ENCODE results near the gene GPA33. TPM values are rescaled to one million over a fixed set of nuclear protein-coding genes. Genes with fewer than 3 reads are reported as not detected.

GPA33 gene
- total RNA-seq, 2 experiments from 2014 or later: not detected

DNA sequence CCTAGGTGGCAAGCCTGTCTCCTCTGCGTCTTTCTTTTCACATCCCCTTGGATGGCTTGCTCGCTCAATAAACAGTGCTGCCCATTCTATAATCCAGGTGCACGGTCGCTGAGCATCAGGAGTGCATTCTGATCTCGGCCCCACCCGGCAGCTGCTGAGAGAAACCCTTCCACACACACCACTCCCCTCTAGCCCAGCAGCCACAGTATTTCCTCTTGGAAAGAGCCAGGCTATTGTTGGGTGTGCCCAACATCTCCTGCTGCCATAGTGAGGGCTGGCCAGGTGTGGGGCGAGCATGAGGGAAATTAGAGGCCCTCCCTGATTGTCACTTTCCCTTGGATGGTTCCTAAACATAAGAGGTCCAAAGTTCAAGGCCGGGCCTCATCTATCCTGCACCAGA is 24.7 kb downstream of the GPA33 start:
- no peak for DNase-seq (ENCODE audit: low spot score)
- H2AFZ ChIP-seq (ENCODE audit: low read length): no peak overlapping the region
- no peaks in the 10 kb centered on the region for H3K9me3 ChIP-seq (ENCODE audit: low read length)
- H4K20me1 ChIP-seq (ENCODE audit: insufficient read depth, low read length): no peaks in the 10 kb centered on the region
- intact Hi-C loops (cut with micrococcal nuclease; ENCODE audit: unreplicated experiment): no loop called here
- ChIA-PET CTCF (ENCODE audit: unreplicated experiment) (interaction anchor here (1.0 kb wide), 1 partner anchor 156 kb away, joined by 3 read pairs; no protein-coding TSS in a partner anchor), POLR2A (no interaction called here)
- H3K4me1 ChIP-seq (ENCODE audit: insufficient read depth, low read length, poor library complexity, severe bottlenecking): no peaks in the 10 kb centered on the region
- no peak for TF ChIP-seq EZH2phosphoT487 (IDR thresholded peaks at IDR 0.05; ENCODE audit: borderline replicate concordance, low read depth, low read length)
- TF ChIP-seq, protein P1, sequence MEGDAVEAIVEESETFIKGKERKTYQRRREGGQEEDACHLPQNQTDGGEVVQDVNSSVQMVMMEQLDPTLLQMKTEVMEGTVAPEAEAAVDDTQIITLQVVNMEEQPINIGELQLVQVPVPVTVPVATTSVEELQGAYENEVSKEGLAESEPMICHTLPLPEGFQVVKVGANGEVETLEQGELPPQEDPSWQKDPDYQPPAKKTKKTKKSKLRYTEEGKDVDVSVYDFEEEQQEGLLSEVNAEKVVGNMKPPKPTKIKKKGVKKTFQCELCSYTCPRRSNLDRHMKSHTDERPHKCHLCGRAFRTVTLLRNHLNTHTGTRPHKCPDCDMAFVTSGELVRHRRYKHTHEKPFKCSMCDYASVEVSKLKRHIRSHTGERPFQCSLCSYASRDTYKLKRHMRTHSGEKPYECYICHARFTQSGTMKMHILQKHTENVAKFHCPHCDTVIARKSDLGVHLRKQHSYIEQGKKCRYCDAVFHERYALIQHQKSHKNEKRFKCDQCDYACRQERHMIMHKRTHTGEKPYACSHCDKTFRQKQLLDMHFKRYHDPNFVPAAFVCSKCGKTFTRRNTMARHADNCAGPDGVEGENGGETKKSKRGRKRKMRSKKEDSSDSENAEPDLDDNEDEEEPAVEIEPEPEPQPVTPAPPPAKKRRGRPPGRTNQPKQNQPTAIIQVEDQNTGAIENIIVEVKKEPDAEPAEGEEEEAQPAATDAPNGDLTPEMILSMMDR (conservative IDR thresholded peaks at IDR 0.05; ENCODE audit: low read length): no peak
- no peaks in the 10 kb centered on the region for H3K36me3 ChIP-seq (ENCODE audit: insufficient read depth, low read length)
- H3K9me2 ChIP-seq (ENCODE audit: insufficient read depth, low read length): no peaks in the 10 kb centered on the region
- H3K79me2 ChIP-seq (ENCODE audit: insufficient read depth, low read depth, low read length): no peaks in the 10 kb centered on the region
- no TSS peak for BruUV-seq (replicated peaks)
- H3K4me2 ChIP-seq (ENCODE audit: low read length): no peak overlapping the region
- no peak overlapping the region for H3K27ac ChIP-seq (ENCODE audit: low read depth, low read length, poor library complexity, severe bottlenecking)
- H3K4me3 ChIP-seq (ENCODE audit: low read depth, low read length, poor library complexity, severe bottlenecking): no peak overlapping the region

DNA sequence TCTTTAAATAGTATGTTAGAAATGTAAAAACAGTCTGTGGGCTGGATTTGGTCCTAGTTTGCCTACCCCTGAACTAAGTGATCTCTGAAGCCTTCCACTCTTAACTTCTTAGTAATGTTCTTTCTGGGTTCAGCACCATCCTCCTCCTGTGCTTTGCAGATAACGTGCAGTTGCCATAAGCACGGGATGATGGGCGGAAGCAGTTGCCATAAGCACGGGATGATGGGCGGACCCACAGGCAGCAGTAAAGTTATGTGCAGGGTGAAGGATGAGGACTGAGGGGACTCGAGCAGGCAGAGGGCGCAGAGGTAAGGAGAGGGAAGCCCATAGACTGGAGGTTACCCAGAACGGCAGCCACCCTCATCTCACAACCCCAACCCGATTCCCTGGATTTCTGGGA is 25.6 kb downstream of the GPA33 start:
- intact Hi-C loops (cut with micrococcal nuclease; ENCODE audit: unreplicated experiment): no loop called here
- no TSS peak for BruUV-seq (replicated peaks)
- H3K9me3 ChIP-seq (ENCODE audit: low read length): no peaks in the 10 kb centered on the region
- TF ChIP-seq, protein P1 (conservative IDR thresholded peaks at IDR 0.05; ENCODE audit: low read length): no peak
- TF ChIP-seq EZH2phosphoT487 (IDR thresholded peaks at IDR 0.05; ENCODE audit: borderline replicate concordance, low read depth, low read length): no peak
- no peak overlapping the region for H3K4me2 ChIP-seq (ENCODE audit: low read length)
- H2AFZ ChIP-seq (ENCODE audit: low read length): no peak overlapping the region
- H4K20me1 ChIP-seq (ENCODE audit: insufficient read depth, low read length): no peaks in the 10 kb centered on the region
- ChIA-PET CTCF (ENCODE audit: unreplicated experiment) (interaction anchor here (1.5 kb wide), 1 partner anchor 155 kb away, joined by 6 read pairs; no protein-coding TSS in a partner anchor), POLR2A (interaction anchor here (1.2 to 1.3 kb wide), 2 partner anchors 155 to 383 kb away, joined by 3 read pairs; no protein-coding TSS in a partner anchor)
- H3K4me1 ChIP-seq (ENCODE audit: insufficient read depth, low read length, poor library complexity, severe bottlenecking): no peaks in the 10 kb centered on the region
- H3K4me3 ChIP-seq (ENCODE audit: low read depth, low read length, poor library complexity, severe bottlenecking): no peak overlapping the region
- no peaks in the 10 kb centered on the region for H3K9me2 ChIP-seq (ENCODE audit: insufficient read depth, low read length)
- no peaks in the 10 kb centered on the region for H3K79me2 ChIP-seq (ENCODE audit: insufficient read depth, low read depth, low read length)
- no peak for DNase-seq (ENCODE audit: low spot score)
- no peaks in the 10 kb centered on the region for H3K36me3 ChIP-seq (ENCODE audit: insufficient read depth, low read length)
- no peak overlapping the region for H3K27ac ChIP-seq (ENCODE audit: low read depth, low read length, poor library complexity, severe bottlenecking)

DNA sequence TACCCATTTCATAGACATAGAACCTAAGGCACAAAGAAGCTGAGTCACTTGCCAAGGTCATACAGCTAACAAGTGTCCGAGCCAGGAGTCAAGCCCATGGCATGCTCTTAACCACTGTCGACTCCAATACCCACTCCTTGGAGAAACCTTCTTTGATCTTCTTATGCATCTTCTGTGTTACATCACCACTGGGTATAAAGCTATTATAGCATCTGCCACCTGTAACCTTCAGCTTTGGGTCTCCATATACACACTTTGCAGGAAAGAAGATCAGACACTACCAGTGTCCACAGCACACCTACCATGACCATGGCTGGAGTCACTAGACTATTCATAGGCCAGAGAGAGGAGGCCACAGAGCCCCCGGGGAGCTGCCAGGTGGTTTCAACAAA is 29.1 kb downstream of the GPA33 start:
- no TSS peak for BruUV-seq (replicated peaks)
- Histone ChIP-seq H3K79me2 (ENCODE audit: insufficient read depth, low read depth, low read length) (no peaks in the 10 kb centered on the region), H3K36me3 (ENCODE audit: insufficient read depth, low read length) (no peaks in the 10 kb centered on the region), H2AFZ (ENCODE audit: low read length) (no peak overlapping the region), H3K9me2 (ENCODE audit: insufficient read depth, low read length) (no peaks in the 10 kb centered on the region), H4K20me1 (ENCODE audit: insufficient read depth, low read length) (no peaks in the 10 kb centered on the region), H3K4me2 (ENCODE audit: low read length) (no peak overlapping the region), H3K4me3 (ENCODE audit: low read depth, low read length, poor library complexity, severe bottlenecking) (no peak overlapping the region), H3K27ac (ENCODE audit: low read depth, low read length, poor library complexity, severe bottlenecking) (no peak overlapping the region), H3K9me3 (ENCODE audit: low read length) (no peaks in the 10 kb centered on the region), H3K4me1 (ENCODE audit: insufficient read depth, low read length, poor library complexity, severe bottlenecking) (peaks cover 7% of the 10 kb centered on the region)
- ChIA-PET CTCF (ENCODE audit: unreplicated experiment) (interaction anchor here (0.7 to 6.5 kb wide), 2 partner anchors 151 to 160 kb away, joined by 3 to 105 read pairs; no protein-coding TSS in a partner anchor), POLR2A (interaction anchor here (0.6 to 2.8 kb wide), 5 partner anchors 151 to 1243 kb away, joined by 3 to 9 read pairs (median 5); partner anchors contain the start of gene TADA1)
- TF ChIP-seq, protein P1 (conservative IDR thresholded peaks at IDR 0.05; ENCODE audit: low read length): no peak
- no peak for TF ChIP-seq EZH2phosphoT487 (IDR thresholded peaks at IDR 0.05; ENCODE audit: borderline replicate concordance, low read depth, low read length)
- intact Hi-C loops (cut with micrococcal nuclease; ENCODE audit: unreplicated experiment): no loop called here
- no peak for DNase-seq (ENCODE audit: low spot score)
